Measurements from ENCODE around the gene GDPD3.

GDPD3 gene

DNA sequence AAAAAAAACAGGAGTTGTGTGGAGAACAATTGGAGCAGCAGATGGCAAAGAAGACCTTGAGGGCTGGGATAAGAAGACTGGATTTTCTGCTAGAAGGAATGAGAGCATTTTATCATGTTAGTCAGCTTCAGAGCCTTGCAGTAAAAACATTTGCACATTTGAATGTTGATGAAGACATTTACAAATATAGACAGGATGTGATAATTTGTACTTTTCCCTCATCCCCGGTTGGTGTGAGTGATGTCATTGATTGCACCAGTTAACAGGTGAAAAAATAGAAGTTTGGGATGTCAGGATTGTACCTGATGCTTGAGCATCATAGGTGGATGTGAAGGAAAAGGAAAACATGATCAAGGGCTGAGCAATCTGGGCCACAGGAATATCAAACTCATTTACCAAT is 32.3 kb upstream of the GDPD3 start:
- TF ChIP-seq, protein P1, sequence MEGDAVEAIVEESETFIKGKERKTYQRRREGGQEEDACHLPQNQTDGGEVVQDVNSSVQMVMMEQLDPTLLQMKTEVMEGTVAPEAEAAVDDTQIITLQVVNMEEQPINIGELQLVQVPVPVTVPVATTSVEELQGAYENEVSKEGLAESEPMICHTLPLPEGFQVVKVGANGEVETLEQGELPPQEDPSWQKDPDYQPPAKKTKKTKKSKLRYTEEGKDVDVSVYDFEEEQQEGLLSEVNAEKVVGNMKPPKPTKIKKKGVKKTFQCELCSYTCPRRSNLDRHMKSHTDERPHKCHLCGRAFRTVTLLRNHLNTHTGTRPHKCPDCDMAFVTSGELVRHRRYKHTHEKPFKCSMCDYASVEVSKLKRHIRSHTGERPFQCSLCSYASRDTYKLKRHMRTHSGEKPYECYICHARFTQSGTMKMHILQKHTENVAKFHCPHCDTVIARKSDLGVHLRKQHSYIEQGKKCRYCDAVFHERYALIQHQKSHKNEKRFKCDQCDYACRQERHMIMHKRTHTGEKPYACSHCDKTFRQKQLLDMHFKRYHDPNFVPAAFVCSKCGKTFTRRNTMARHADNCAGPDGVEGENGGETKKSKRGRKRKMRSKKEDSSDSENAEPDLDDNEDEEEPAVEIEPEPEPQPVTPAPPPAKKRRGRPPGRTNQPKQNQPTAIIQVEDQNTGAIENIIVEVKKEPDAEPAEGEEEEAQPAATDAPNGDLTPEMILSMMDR (IDR thresholded peaks at IDR 0.05) = no peak

GRCh38 chr16:30144917-30145316 is 31.6 kb upstream of the GDPD3 start:
- TF ChIP-seq, protein P1 (IDR thresholded peaks at IDR 0.05) = no peak

DNA sequence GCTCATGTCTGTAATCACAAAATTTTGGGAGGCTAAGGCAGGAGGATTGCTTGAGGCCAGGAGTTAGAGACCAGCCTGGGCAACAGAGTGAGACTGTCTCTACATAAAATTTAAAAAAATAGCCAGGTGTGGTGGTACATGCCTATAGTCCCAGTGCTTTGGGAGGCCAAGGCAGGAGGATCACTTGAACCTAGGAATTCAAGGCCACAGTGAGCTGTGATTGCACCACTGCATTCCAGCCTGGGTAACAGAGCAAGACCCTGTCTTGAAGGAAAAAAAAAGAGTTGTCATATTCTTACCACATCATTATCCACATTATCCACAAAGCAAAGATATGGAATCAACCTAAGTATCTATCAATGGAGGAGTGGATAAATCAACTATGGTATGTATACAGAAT is 30.7 kb upstream of the GDPD3 start:
- TF ChIP-seq, protein P1 (IDR thresholded peaks at IDR 0.05) = no peak

GRCh38 chr16:30143347-30143702 is 30.0 kb upstream of the GDPD3 start:
- TF ChIP-seq, protein P1 (IDR thresholded peaks at IDR 0.05) = no peak

DNA sequence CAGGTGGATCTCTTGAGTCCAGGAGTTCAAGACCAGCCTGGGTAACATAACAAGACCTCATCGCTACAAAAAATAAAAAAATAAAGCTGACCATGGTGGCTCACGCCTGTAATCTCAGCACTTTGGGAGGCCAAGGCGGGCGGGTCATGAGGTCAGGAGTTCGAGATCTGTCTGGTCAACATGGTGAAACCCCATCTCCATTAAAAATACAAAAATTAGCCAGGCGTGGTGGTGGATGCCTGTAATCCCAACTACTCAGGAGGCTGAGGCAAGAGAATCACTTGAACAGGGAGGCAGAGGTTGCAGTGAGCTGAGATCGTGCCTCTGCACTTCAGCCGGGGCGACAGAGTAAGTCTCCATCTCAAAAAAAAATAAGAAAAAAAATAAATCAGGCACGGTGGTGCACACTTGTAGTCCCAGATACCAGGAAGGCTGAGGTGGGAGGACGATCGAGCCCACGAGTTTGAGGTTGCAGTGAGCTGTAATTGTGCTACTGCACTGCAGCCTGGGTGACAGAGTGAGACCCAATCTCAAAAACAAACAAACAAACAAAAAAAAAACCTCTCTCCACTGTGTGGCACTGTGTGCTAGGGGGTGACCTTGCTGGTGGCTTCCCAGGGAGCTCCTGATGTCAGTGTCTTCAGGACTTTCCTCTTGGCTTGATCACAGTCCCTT is 29.5 kb upstream of the GDPD3 start:
- TF ChIP-seq, protein P1 (IDR thresholded peaks at IDR 0.05) = no peak

DNA sequence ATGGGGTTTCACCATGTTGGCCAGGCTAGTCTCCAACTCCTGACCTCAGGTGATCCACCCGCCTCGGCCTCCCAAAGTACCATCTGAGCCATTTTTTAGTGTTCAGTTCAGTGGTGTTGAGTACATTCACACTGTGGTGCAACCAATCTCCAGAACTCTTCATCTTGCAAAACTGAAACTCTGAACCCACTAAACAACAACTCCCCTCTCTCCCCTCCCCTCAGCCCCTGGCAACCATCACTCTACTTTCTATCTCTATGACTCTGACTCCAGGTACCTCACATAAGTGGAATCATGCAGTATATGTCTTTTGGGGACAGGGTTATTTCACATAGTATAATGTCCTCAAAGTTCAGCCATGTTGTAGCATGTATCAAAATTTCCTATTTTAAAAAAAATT is 28.4 kb upstream of the GDPD3 start:
- TF ChIP-seq, protein P1 (IDR thresholded peaks at IDR 0.05) = no peak

- TF ChIP-seq, protein P1 (IDR thresholded peaks at IDR 0.05) = no peak
Observed at GRCh38 chr16:30139583-30140481, 26.5 kb upstream of the GDPD3 start.
